ENCODE results near the gene PPP1R1B.

PPP1R1B gene

GRCh38 chr17:39670746-39671145, 44.0 kb downstream of the PPP1R1B start:
- DNase-seq: no peak

- peak; percentile 27 for DNase-seq
Observed at GRCh38 chr17:39671651-39672521, 45.1 kb downstream of the PPP1R1B start.

- DNase-seq: no peak
Observed at GRCh38 chr17:39672522-39673334, 46.0 kb downstream of the PPP1R1B start.

GRCh38 chr17:39673335-39674081, 46.8 kb downstream of the PPP1R1B start:
- DNase-seq: no peak

GRCh38 chr17:39674179-39674578, 47.4 kb downstream of the PPP1R1B start:
- no peak for DNase-seq

- DNase-seq: no peak
Observed at GRCh38 chr17:39674702-39675389, 48.1 kb downstream of the PPP1R1B start.

- no peak for DNase-seq
Observed at GRCh38 chr17:39675390-39676082, 48.8 kb downstream of the PPP1R1B start.

GRCh38 chr17:39676198-39676819, 49.6 kb downstream of the PPP1R1B start:
- DNase-seq: peak; percentile 41

- no peak for DNase-seq
Observed at GRCh38 chr17:39677072-39677471, 50.3 kb downstream of the PPP1R1B start.

GRCh38 chr17:39677542-39678339, 51.0 kb downstream of the PPP1R1B start:
- DNase-seq: no peak

GRCh38 chr17:39678340-39679116, 51.8 kb downstream of the PPP1R1B start:
- no peak for DNase-seq

GRCh38 chr17:39679521-39680192, 52.9 kb downstream of the PPP1R1B start:
- no peak for DNase-seq

GRCh38 chr17:39683295-39683939, 56.7 kb downstream of the PPP1R1B start:
- no peak for DNase-seq

GRCh38 chr17:39684369-39685192, 57.8 kb downstream of the PPP1R1B start:
- no peak for DNase-seq

Data from stimulated activated CD4-positive, alpha-beta T cell treated with anti-CD3 and anti-CD28 coated beads, Interleukin-15, amount 100 ng/mL, for 24 hours (primary cell).